Measurements from ENCODE around the gene FBXL7.

- TF ChIP-seq SP1 (IDR thresholded peaks at IDR 0.05) (no peak), RAD21 (IDR thresholded peaks at IDR 0.05) (no peak), CTCF (IDR thresholded peaks at IDR 0.05; ENCODE audit: low read depth, low read length, missing input control) (no peak), ATF3 (IDR thresholded peaks at IDR 0.05) (no peak), TAF1 (conservative IDR thresholded peaks at IDR 0.05) (no peak), YY1 (IDR thresholded peaks at IDR 0.05) (no peak), ZBTB33 (IDR thresholded peaks at IDR 0.05) (no peak), REST (IDR thresholded peaks at IDR 0.05) (no peak), GABPA (IDR thresholded peaks at IDR 0.05 in 1 of 2, conservative IDR thresholded peaks at IDR 0.05 in 1 of 2) (no peak), MAX (IDR thresholded peaks at IDR 0.05) (no peak), JUND (IDR thresholded peaks at IDR 0.05) (no peak), RXRA (IDR thresholded peaks at IDR 0.05) (no peak)
Measured at GRCh38 chr5:15550502-15551112, 50.6 kb downstream of the FBXL7 start.

Measured in liver (tissue), 3 donors.